ENCODE measurements around the gene SMIM17. TPM values are rescaled to one million over a fixed set of nuclear protein-coding genes. Genes with fewer than 3 reads are reported as not detected.

Gene SMIM17
- total and polyA plus RNA-seq, 2 experiments from 2014 or later = 0.63 TPM; not detected in 1

DNA sequence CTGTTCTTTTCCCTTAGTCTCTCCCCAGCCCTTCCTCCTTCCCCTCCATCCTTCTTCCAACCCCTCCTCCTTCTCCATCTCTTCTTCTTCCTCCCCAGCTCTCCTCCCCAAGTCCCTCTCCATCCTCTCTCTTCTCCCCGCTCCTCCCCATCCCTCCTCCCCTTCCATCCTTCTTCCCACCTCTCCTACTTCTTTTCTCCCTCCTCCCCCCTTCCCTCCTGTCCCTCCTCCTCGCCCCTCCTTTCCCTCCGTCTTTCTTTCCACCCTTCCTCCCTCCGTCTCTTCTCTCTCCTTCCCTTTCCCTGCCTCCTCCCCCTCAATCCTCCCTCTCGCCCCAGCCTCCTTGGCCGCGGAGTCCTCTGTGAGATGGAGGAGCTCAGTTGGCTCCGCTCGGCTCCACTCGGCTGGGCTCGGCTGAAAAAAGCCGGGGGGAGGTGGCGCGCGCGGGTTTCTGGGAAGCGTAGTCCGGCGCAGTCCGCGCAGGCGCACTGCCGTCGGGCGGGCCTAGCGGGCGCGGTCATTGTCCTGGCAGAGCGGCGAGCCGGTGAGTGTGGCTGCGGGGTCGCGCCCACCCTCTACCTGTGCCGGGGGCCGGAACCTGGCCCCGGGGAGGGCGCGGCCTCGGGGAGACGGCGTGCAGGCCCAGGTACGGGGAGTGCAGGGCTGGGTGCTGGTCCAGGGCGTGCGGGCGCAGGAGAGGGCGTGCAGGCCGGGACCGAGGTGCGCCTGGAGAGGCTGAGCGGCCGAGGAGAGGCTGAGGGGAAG lies 48.0 kb upstream of the SMIM17 start, which contains the start of gene ZNF71 (continued):
- TF ChIP-seq ZNF462 (CRISPR knock-in tag; IDR thresholded peaks at IDR 0.05) (no peak), NANOG (IDR thresholded peaks at IDR 0.05; ENCODE audit: borderline replicate concordance) (no peak)

DNA sequence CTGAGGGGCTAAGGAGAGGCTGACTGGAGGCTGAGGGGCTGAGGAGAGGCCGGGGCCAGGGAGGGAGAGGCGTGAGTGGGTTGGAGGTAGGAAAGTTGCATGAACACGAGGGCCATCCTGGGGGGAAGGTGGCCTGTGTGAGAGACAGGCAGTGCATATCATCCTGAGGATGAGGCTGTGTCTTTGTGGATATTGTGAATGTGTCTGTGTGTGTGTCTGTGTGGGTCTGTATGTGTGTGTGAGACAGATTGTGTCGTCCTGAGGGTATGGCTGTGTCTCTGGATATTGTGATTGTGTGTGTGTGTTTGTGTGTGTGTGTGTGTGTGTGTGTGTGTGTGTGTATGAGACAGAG lies 47.4 kb upstream of the SMIM17 start:
- H3K27me3 ChIP-seq (ENCODE audit: insufficient read depth) = no peaks in the 10 kb centered on the region
- peaks cover 34% of the 10 kb centered on the region for H3K79me2 ChIP-seq (replicated peaks; ENCODE audit: insufficient read depth)
- Mint-ChIP-seq H3K27ac (peak overlapping the region; percentile 78), H3K4me1 (peaks cover 12% of the 10 kb centered on the region), H3K4me3 (peak overlapping the region; percentile 93), H3K27me3 (ENCODE audit: insufficient read depth, low read depth, poor library complexity) (peaks cover 8% of the 10 kb centered on the region), H3K9me3 (peaks cover 38% of the 10 kb centered on the region), H3K36me3 (ENCODE audit: low read depth) (peaks cover 28% of the 10 kb centered on the region)
- no peak for DNase-seq (ENCODE audit: low spot score)
- peak overlapping the region; percentile 85 for H3K4me2 ChIP-seq
- no peaks in the 10 kb centered on the region for H3K36me3 ChIP-seq (ENCODE audit: insufficient read depth)
- peak overlapping the region; percentile 92 for H3K4me3 ChIP-seq
- ATAC-seq = no peak
- no peaks in the 10 kb centered on the region for H4K20me1 ChIP-seq (replicated peaks; ENCODE audit: insufficient read depth)
- no peak overlapping the region for H3K27ac ChIP-seq (ENCODE audit: low read depth)
- H3K9me2 ChIP-seq (ENCODE audit: insufficient read depth) = no peaks in the 10 kb centered on the region
- H3F3A ChIP-seq (replicated peaks; ENCODE audit: low read depth) = no peaks in the 10 kb centered on the region
- 0 out of 2 replicates have a peak, but pooled peaks cover 3% of the 10 kb centered on the region for H3K4me1 ChIP-seq (ENCODE audit: insufficient read depth)
- H2AFZ ChIP-seq = peak overlapping the region; percentile 80; the same call in 1 of the 2 replicates
- no peak for TF ChIP-seq CREB1 (CRISPR knock-in tag; IDR thresholded peaks at IDR 0.05; ENCODE audit: low read depth)
- no peak for TF ChIP-seq ZNF331 (CRISPR knock-in tag; IDR thresholded peaks at IDR 0.05; ENCODE audit: low read depth)
- TF ChIP-seq ETS1 (IDR thresholded peaks at IDR 0.05) = no peak
- TF ChIP-seq REST (IDR thresholded peaks at IDR 0.05; ENCODE audit: unreplicated experiment) = no peak
- no peak for TF ChIP-seq STAT1 (IDR thresholded peaks at IDR 0.05; ENCODE audit: unreplicated experiment)
- TF ChIP-seq EZH2phosphoT487 (IDR thresholded peaks at IDR 0.05; ENCODE audit: unreplicated experiment) = no peak

Data from GM23338 (cell line).